IMR-90 (cell line): ENCODE measurements around the gene CCDC136. TPM values are rescaled to one million over a fixed set of nuclear protein-coding genes. Genes with fewer than 3 reads are reported as not detected.

Source experiments
- ATAC-seq: fragments of 200-7000 bp; cut with Tn5 transposase; 2 replicates; pipeline ENCODE4 v1.9.1; 2020; ENCODE audit warnings: low read depth, mild to moderate bottlenecking, moderate library complexity
- BruUV-seq: library from RNA; stranded (reverse); fragments of 400-500 nt; replicated peaks from 2 replicates; lab custom pipeline; 2021; lab: Mats Ljungman, UMichigan
- CTCF ChIA-PET: fragments of 300-600 bp; formaldehyde crosslinking; extraction: SDS; loops from one replicate; lab custom pipeline; 2021; ENCODE audit warnings: antibody characterized with exemption; lab: Yijun Ruan, JAX
- POLR2A ChIA-PET: fragments of 300-600 bp; sonication (Branson Sonifier 250); formaldehyde crosslinking; loops from one replicate; lab custom pipeline; 2022; ENCODE audit warnings: antibody characterized with exemption; ENCODE audit not compliant: unreplicated experiment; lab: Charles Lee
- DNase-seq: peaks from one replicate; pipeline ENCODE4 v3.0.0; 2013
- H2AFZ ChIP-seq: replicated peaks from 2 replicates; pipeline ENCODE3; 2013; ENCODE audit warnings: low read length, mild to moderate bottlenecking; ENCODE audit not compliant: poor library complexity
- H2AK5ac ChIP-seq: 2 replicates; pipeline ENCODE4 v1.6.1; 2013; ENCODE audit warnings: low read depth, low read length, inconsistent platforms
- H2AK9ac ChIP-seq: replicated peaks from 2 replicates; pipeline ENCODE3; 2013; ENCODE audit warnings: mild to moderate bottlenecking, low read depth, low read length, moderate library complexity; ENCODE audit not compliant: poor library complexity
- H2BK120ac ChIP-seq: 2 replicates; pipeline ENCODE4 v1.6.1; 2013; ENCODE audit warnings: low read depth, low read length, inconsistent platforms
- H2BK15ac ChIP-seq: 3 replicates; pipeline ENCODE4 v1.6.1; 2013; ENCODE audit warnings: low read depth, low read length, inconsistent platforms
- H2BK20ac ChIP-seq: 2 replicates; pipeline ENCODE4 v1.6.1; 2013; ENCODE audit warnings: low read depth, mild to moderate bottlenecking, inconsistent platforms, low read length, moderate library complexity
- H2BK5ac ChIP-seq: 2 replicates; pipeline ENCODE4 v1.6.1; 2013; ENCODE audit warnings: mild to moderate bottlenecking, low read depth, low read length, inconsistent platforms; ENCODE audit not compliant: poor library complexity, severe bottlenecking
- H3K14ac ChIP-seq: replicated peaks from 2 replicates; pipeline ENCODE4 v1.6.1; 2013; ENCODE audit warnings: low read depth, low read length, inconsistent platforms
- H3K18ac ChIP-seq: 2 replicates; pipeline ENCODE4 v1.6.1; 2013; ENCODE audit warnings: low read depth, low read length, control low read depth
- H3K23ac ChIP-seq: 2 replicates; pipeline ENCODE4 v1.6.1; 2013; ENCODE audit warnings: low read depth, low read length, inconsistent platforms
- H3K27ac ChIP-seq: 2 replicates; pipeline ENCODE4 v1.5.1; 2013; ENCODE audit warnings: mild to moderate bottlenecking, control low read depth, low read length; ENCODE audit not compliant: insufficient read depth
- H3K27me3 ChIP-seq: 2 replicates; pipeline ENCODE4 v1.6.1; 2013; ENCODE audit warnings: low read length; ENCODE audit not compliant: control insufficient read depth, insufficient read depth
- H3K36me3 ChIP-seq: 2 replicates; pipeline ENCODE4 v1.6.1; 2013; ENCODE audit warnings: low read length, mixed read lengths; ENCODE audit not compliant: control insufficient read depth, insufficient read depth
- H3K4ac ChIP-seq: 2 replicates; pipeline ENCODE4 v1.6.1; 2013; ENCODE audit warnings: low read depth, low read length, inconsistent platforms
- H3K4me1 ChIP-seq: 2 replicates; pipeline ENCODE4 v1.6.1; 2013; ENCODE audit warnings: low read length, mixed read lengths; ENCODE audit not compliant: control insufficient read depth, insufficient read depth
- H3K4me2 ChIP-seq: 2 replicates; pipeline ENCODE4 v1.6.1; 2013; ENCODE audit warnings: low read depth, mild to moderate bottlenecking, control low read depth, low read length, moderate library complexity
- H3K4me3 ChIP-seq: 2 replicates; pipeline ENCODE4 v1.5.1; 2013; ENCODE audit warnings: low read depth, mild to moderate bottlenecking, control low read depth, low read length, moderate library complexity; ENCODE audit not compliant: insufficient read depth
- H3K56ac ChIP-seq: 2 replicates; pipeline ENCODE4 v1.6.1; 2013; ENCODE audit warnings: low read length, inconsistent platforms; ENCODE audit not compliant: insufficient read depth; ENCODE audit errors: extremely low read depth
- H3K79me1 ChIP-seq, 2 experiments: 2 replicates each; pipeline ENCODE4 v1.6.1; 2013; ENCODE audit warnings: low read length in 2 of 2, inconsistent platforms in 1 of 2, low read depth in 1 of 2
- H3K9ac ChIP-seq: 2 replicates; pipeline ENCODE4 v1.6.1; 2013; ENCODE audit warnings: low read depth, low read length, control low read depth
- H3K9me1 ChIP-seq: 2 replicates; pipeline ENCODE4 v1.6.1; 2013; ENCODE audit warnings: low read length, inconsistent platforms; ENCODE audit not compliant: insufficient read depth
- H3K9me3 ChIP-seq: 2 replicates; pipeline ENCODE4 v1.6.1; 2013; ENCODE audit warnings: low read length; ENCODE audit not compliant: control insufficient read depth, insufficient read depth
- H4K20me1 ChIP-seq: 2 replicates; pipeline ENCODE4 v1.6.1; 2013; ENCODE audit warnings: low read length, inconsistent platforms; ENCODE audit not compliant: insufficient read depth
- H4K5ac ChIP-seq: 2 replicates; pipeline ENCODE4 v1.6.1; 2013; ENCODE audit warnings: mild to moderate bottlenecking, low read depth, low read length, control low read depth
- H4K8ac ChIP-seq, 2 experiments: 2 replicates each; pipeline ENCODE4 v1.6.1; 2013; ENCODE audit warnings: low read depth in 2 of 2, low read length in 2 of 2, control low read depth in 1 of 2, inconsistent platforms in 1 of 2
- H4K91ac ChIP-seq: 2 replicates; pipeline ENCODE4 v1.6.1; 2013; ENCODE audit warnings: low read depth, low read length, inconsistent platforms; ENCODE audit not compliant: insufficient read depth
- BHLHE40 ChIP-seq: fragments of 150-350 bp; IDR thresholded peaks from 2 replicates; pipeline ENCODE4 v1.6.1; 2016; ENCODE audit warnings: mild to moderate bottlenecking, low read depth, low read length
- POLR2A ChIP-seq: IDR thresholded peaks from 2 replicates; pipeline ENCODE4 v1.6.1; 2012; ENCODE audit warnings: mild to moderate bottlenecking, low read depth, low read length
- RFX5 ChIP-seq: IDR thresholded peaks from 2 replicates; pipeline ENCODE4 v1.8.0; 2012; ENCODE audit warnings: low read depth, mild to moderate bottlenecking, low read length, moderate library complexity
- WGBS, 2 experiments: methylation state at CpG; one replicate each; pipeline versions ENCODE4 v1.1.5 to v1.1.7; 2013; ENCODE audit warnings: missing lambda C conversion rate in 2 of 2; ENCODE audit not compliant: insufficient read length in 1 of 2; ENCODE audit errors: extremely low coverage in 2 of 2; 5-methylcytosine and 5-hydroxymethylcytosine counted together
- dilution Hi-C: fragments of 300-500 bp; cut with HindIII; formaldehyde crosslinking; loops from one replicate; pipeline ENCODE4 v1.14.3; 2018; ENCODE audit warnings: low sequenced_read_pairs; ENCODE audit not compliant: unreplicated experiment
- in situ Hi-C: fragments of 300-500 bp; cut with MboI; formaldehyde crosslinking; loops from 3 replicates; pipeline ENCODE4 v1.14.3; 2019; ENCODE audit warnings: low sequenced_read_pairs, inconsistent platforms, mixed read lengths
- intact Hi-C: fragments of 100-400 bp; cut with micrococcal nuclease; formaldehyde crosslinking; loops from 2 replicates; pipeline ENCODE4 v1.10.0; 2022
- polyA plus RNA-seq, 3 experiments: library from polyadenylated mRNA; depleted of rRNA; stranded (reverse); fragments of >200 nt; gene quantifications; 2 replicates each; pipeline ENCODE4 v1.2.3, GENCODE V29; 2012; ENCODE audit warnings: low replicate concordance in 1 of 3
- total RNA-seq: library from RNA; depleted of rRNA; stranded (reverse); fragments of >200 nt; gene quantifications from 2 replicates; pipeline ENCODE4 v1.2.3, GENCODE V29; 2012

The CCDC136 gene
- total and polyA plus RNA-seq, 2 of the 4 experiments (the other 2 are of a cell fraction) = 7.7 to 18.0 TPM

GRCh38 chr7:128815289-128815942 is 23.6 kb downstream of the CCDC136 start:
- intact Hi-C loops (no loop called here), in situ Hi-C loops (no loop called here), dilution Hi-C loops (no loop called here)
- Histone ChIP-seq H2AK9ac (no peak overlapping the region), H3K14ac (no peak overlapping the region), H3K9ac (no peak overlapping the region), H2BK120ac (no peak overlapping the region), H2BK20ac (no peak overlapping the region), H2BK5ac (no peak overlapping the region), H4K8ac (no peak overlapping the region), H3K9me1 (peaks cover under 1% of the 10 kb centered on the region; the same call in 1 of the 2 replicates), H3K56ac (no peak overlapping the region), H3K4me3 (no peak overlapping the region), H3K23ac (no peak overlapping the region), H4K20me1 (no peaks in the 10 kb centered on the region), H3K18ac (no peak overlapping the region), H2AK5ac (no peak overlapping the region), H3K36me3 (no peaks in the 10 kb centered on the region), H2BK15ac (no peak overlapping the region), H3K9me3 (no peaks in the 10 kb centered on the region), H4K91ac (no peak overlapping the region), H4K5ac (no peak overlapping the region), H3K4me2 (no peak overlapping the region), H3K4ac (no peak overlapping the region), H2AFZ (no peak overlapping the region), H3K4me1 (peaks cover 5% of the 10 kb centered on the region), H3K27ac (no peak overlapping the region), H3K79me1 (no peaks in the 10 kb centered on the region; a peak in 1 of 4 replicates), H3K27me3 (no peaks in the 10 kb centered on the region)
- TF ChIP-seq BHLHE40 (no peak), POLR2A (no peak), RFX5 (no peak)
- POLR2A ChIA-PET = interaction anchor here (0.6 kb wide), 1 partner anchor 15 kb away, joined by 3 read pairs; no protein-coding TSS in a partner anchor
- no TSS peak for BruUV-seq
- ATAC-seq = no peak
- 100% methylated on average over 1 of the region's 7 CpGs; no CpG with 5 or more reads in 1 of the 2 experiments for WGBS, 2 experiments
- no peak for DNase-seq
- CTCF ChIA-PET = no interaction called here
